ENCODE results near the gene UNC13A.

DNA sequence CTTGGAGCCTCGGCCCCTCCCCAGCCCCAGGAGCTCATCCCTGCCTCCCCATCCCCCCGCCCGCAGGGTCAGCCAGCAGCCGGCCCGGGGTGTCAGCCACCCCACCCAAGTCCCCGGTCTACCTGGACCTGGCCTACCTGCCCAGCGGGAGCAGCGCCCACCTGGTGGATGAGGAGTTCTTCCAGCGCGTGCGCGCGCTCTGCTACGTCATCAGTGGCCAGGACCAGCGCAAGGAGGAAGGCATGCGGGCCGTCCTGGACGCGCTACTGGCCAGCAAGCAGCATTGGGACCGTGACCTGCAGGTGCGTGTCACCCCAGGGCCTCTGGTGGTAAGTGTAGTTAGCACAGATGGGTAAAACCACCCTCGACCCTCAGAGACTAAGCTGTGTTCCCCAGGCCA lies 45.0 kb upstream of the UNC13A start:
- TF ChIP-seq, protein P1, sequence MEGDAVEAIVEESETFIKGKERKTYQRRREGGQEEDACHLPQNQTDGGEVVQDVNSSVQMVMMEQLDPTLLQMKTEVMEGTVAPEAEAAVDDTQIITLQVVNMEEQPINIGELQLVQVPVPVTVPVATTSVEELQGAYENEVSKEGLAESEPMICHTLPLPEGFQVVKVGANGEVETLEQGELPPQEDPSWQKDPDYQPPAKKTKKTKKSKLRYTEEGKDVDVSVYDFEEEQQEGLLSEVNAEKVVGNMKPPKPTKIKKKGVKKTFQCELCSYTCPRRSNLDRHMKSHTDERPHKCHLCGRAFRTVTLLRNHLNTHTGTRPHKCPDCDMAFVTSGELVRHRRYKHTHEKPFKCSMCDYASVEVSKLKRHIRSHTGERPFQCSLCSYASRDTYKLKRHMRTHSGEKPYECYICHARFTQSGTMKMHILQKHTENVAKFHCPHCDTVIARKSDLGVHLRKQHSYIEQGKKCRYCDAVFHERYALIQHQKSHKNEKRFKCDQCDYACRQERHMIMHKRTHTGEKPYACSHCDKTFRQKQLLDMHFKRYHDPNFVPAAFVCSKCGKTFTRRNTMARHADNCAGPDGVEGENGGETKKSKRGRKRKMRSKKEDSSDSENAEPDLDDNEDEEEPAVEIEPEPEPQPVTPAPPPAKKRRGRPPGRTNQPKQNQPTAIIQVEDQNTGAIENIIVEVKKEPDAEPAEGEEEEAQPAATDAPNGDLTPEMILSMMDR (IDR thresholded peaks at IDR 0.05), result no peak
- TF ChIP-seq ZFX (IDR thresholded peaks at IDR 0.05; ENCODE audit: borderline replicate concordance), result no peak

Data from 22Rv1 (cell line).